H9 (cell line): ENCODE measurements around the gene MESD. TPM values are rescaled to one million over a fixed set of nuclear protein-coding genes. Genes with fewer than 3 reads are reported as not detected.

Experiments used
- DNase-seq: peaks from one replicate; pipeline ENCODE4 v3.0.0-alpha.2; 2017
- H2AFZ ChIP-seq: one replicate; pipeline ENCODE4 v1.6.1; 2013; ENCODE audit warnings: mild to moderate bottlenecking, low read length, control low read depth, moderate library complexity
- H2AK5ac ChIP-seq: 2 replicates; pipeline ENCODE4 v1.6.1; 2013; ENCODE audit warnings: low read length, control low read depth, mixed read lengths; ENCODE audit not compliant: insufficient read length
- H2BK120ac ChIP-seq: one replicate; pipeline ENCODE4 v1.6.1; 2013; ENCODE audit warnings: low read depth, mild to moderate bottlenecking, low read length, control low read depth, inconsistent platforms; ENCODE audit not compliant: poor library complexity, severe bottlenecking
- H2BK12ac ChIP-seq: 2 replicates; pipeline ENCODE4 v1.6.1; 2013; ENCODE audit warnings: low read length, control low read depth, mixed read lengths, low read depth; ENCODE audit not compliant: insufficient read length
- H2BK15ac ChIP-seq: 2 replicates; pipeline ENCODE4 v1.6.1; 2013; ENCODE audit warnings: low read depth, low read length, control low read depth
- H2BK20ac ChIP-seq: one replicate; pipeline ENCODE4 v1.6.1; 2013; ENCODE audit warnings: low read depth, mild to moderate bottlenecking, low read length, control low read depth, inconsistent platforms; ENCODE audit not compliant: poor library complexity, severe bottlenecking
- H2BK5ac ChIP-seq: 2 replicates; pipeline ENCODE4 v1.6.1; 2013; ENCODE audit warnings: low read length, control low read depth, mixed read lengths; ENCODE audit not compliant: insufficient read length
- H3K14ac ChIP-seq: 2 replicates; pipeline ENCODE4 v1.6.1; 2013; ENCODE audit warnings: low read length, control low read depth; ENCODE audit not compliant: insufficient read depth
- H3K18ac ChIP-seq: 2 replicates; pipeline ENCODE4 v1.6.1; 2013; ENCODE audit warnings: low read depth, mild to moderate bottlenecking, mixed read lengths, low read length, control low read depth; ENCODE audit not compliant: insufficient read length
- H3K23ac ChIP-seq: 2 replicates; pipeline ENCODE4 v1.6.1; 2013; ENCODE audit warnings: low read length, control low read depth, mixed read lengths, low read depth; ENCODE audit not compliant: insufficient read length
- H3K23me2 ChIP-seq: 2 replicates; pipeline ENCODE4 v1.6.1; 2013; ENCODE audit warnings: low read depth, mild to moderate bottlenecking, mixed read lengths, low read length, control low read depth; ENCODE audit not compliant: insufficient read length, poor library complexity, severe bottlenecking
- H3K27ac ChIP-seq: 2 replicates; pipeline ENCODE4 v1.5.1; 2013; ENCODE audit warnings: low read length, control low read depth, mixed read lengths, low read depth; ENCODE audit not compliant: insufficient read length
- H3K27me3 ChIP-seq: 2 replicates; pipeline ENCODE4 v1.6.1; 2013; ENCODE audit warnings: low read length, control low read depth, inconsistent platforms; ENCODE audit not compliant: insufficient read depth
- H3K4ac ChIP-seq: 2 replicates; pipeline ENCODE4 v1.6.1; 2013; ENCODE audit warnings: low read depth, mild to moderate bottlenecking, control low read depth, inconsistent platforms, low read length, moderate library complexity
- H3K4me1 ChIP-seq: 2 replicates; pipeline ENCODE4 v1.6.1; 2013; ENCODE audit warnings: low read length, control low read depth, inconsistent platforms; ENCODE audit not compliant: insufficient read depth
- H3K4me2 ChIP-seq: 2 replicates; pipeline ENCODE4 v1.6.1; 2013; ENCODE audit warnings: low read length, control low read depth, mixed read lengths; ENCODE audit not compliant: insufficient read length, insufficient read depth
- H3K56ac ChIP-seq: 2 replicates; pipeline ENCODE4 v1.6.1; 2013; ENCODE audit warnings: low read depth, mild to moderate bottlenecking, mixed read lengths, low read length, control low read depth; ENCODE audit not compliant: insufficient read length
- H3K79me1 ChIP-seq: 2 replicates; pipeline ENCODE4 v1.6.1; 2013; ENCODE audit warnings: low read depth, mild to moderate bottlenecking, moderate library complexity, low read length, control low read depth, inconsistent platforms; ENCODE audit not compliant: insufficient read depth, poor library complexity, severe bottlenecking
- H3K79me2 ChIP-seq: 2 replicates; pipeline ENCODE4 v1.6.1; 2013; ENCODE audit warnings: low read length, control low read depth, inconsistent platforms; ENCODE audit not compliant: insufficient read depth
- H3K9ac ChIP-seq: 2 replicates; pipeline ENCODE4 v1.6.1; 2013; ENCODE audit warnings: low read length, control low read depth, mixed read lengths; ENCODE audit not compliant: insufficient read length; ENCODE audit errors: extremely low read depth
- H3K9me3 ChIP-seq: one replicate; pipeline ENCODE4 v1.6.1; 2013; ENCODE audit warnings: low read depth, low read length, inconsistent platforms; ENCODE audit not compliant: control insufficient read depth
- H3T11ph ChIP-seq: one replicate; pipeline ENCODE4 v1.6.1; 2013; ENCODE audit warnings: mild to moderate bottlenecking, low read length, control low read depth, inconsistent platforms
- H4K20me1 ChIP-seq: one replicate; pipeline ENCODE4 v1.6.1; 2013; ENCODE audit not compliant: control insufficient read depth, insufficient read length, insufficient read depth
- H4K5ac ChIP-seq: 2 replicates; pipeline ENCODE4 v1.6.1; 2013; ENCODE audit warnings: low read depth, mild to moderate bottlenecking, mixed read lengths, low read length, control low read depth; ENCODE audit not compliant: insufficient read length
- H4K8ac ChIP-seq: replicated peaks from 2 replicates; pipeline ENCODE4 v1.6.1; 2013; ENCODE audit warnings: low read length, control low read depth, mixed read lengths, low read depth; ENCODE audit not compliant: insufficient read length
- H4K91ac ChIP-seq: 2 replicates; pipeline ENCODE4 v1.6.1; 2013; ENCODE audit warnings: low read depth, mild to moderate bottlenecking, moderate library complexity, mixed read lengths, low read length, control low read depth; ENCODE audit not compliant: insufficient read length
- H3K27ac Mint-ChIP-seq, 3 experiments: 2 replicates in 2 of 3; 3 replicates in 1 of 3; pipeline ENCODE4 v1.8.0; 2020 to 2021; ENCODE audit warnings: mixed read lengths in 3 of 3, mild to moderate bottlenecking in 1 of 3, moderate library complexity in 1 of 3
- H3K27me3 Mint-ChIP-seq: 2 replicates; pipeline ENCODE4 v1.8.0; 2021; ENCODE audit warnings: low read depth, mild to moderate bottlenecking, moderate library complexity, mixed read lengths
- H3K36me3 Mint-ChIP-seq, 3 experiments: 2 replicates in 2 of 3; 3 replicates in 1 of 3; pipeline ENCODE4 v1.8.0; 2020 to 2021; ENCODE audit warnings: low read depth in 3 of 3, mixed read lengths in 3 of 3; ENCODE audit not compliant: insufficient read depth in 1 of 3
- H3K4me1 Mint-ChIP-seq, 2 experiments: 2 replicates each; pipeline ENCODE4 v1.8.0; 2020; ENCODE audit warnings: mixed read lengths in 2 of 2
- H3K4me3 Mint-ChIP-seq, 2 experiments: 2 replicates in 1 of 2; 3 replicates in 1 of 2; pipeline ENCODE4 v1.8.0; 2020 to 2021; ENCODE audit warnings: mild to moderate bottlenecking in 2 of 2, mixed read lengths in 2 of 2, moderate library complexity in 1 of 2
- H3K9me3 Mint-ChIP-seq, 2 experiments: 2 replicates in 1 of 2; 3 replicates in 1 of 2; pipeline ENCODE4 v1.8.0; 2020; ENCODE audit warnings: mild to moderate bottlenecking in 2 of 2, mixed read lengths in 2 of 2, moderate library complexity in 1 of 2
- WGBS: extraction: QIAGEN DNeasy Blood & Tissue Kit; methylation state at CpG from one replicate; pipeline ENCODE4 v1.1.7; 2013; ENCODE audit warnings: missing lambda C conversion rate, low lambda C conversion rate, mixed read lengths; ENCODE audit not compliant: insufficient read length; ENCODE audit errors: extremely low coverage; 5-methylcytosine and 5-hydroxymethylcytosine counted together
- total RNA-seq: library from RNA; stranded (reverse); gene quantifications from 2 replicates; pipeline ENCODE4 v1.2.1, GENCODE V29; 2021
- TF ChIP-seq, protein P1 (sequence below): fragments of 200-600 bp; sonication (generic); conservative IDR thresholded peaks from 3 replicates; pipeline ENCODE4 v1.8.0; 2021; ENCODE audit warnings: antibody characterized with exemption, mild to moderate bottlenecking

The MESD gene
- total RNA-seq, 1 experiment from 2014 or later, result 29.1 TPM

DNA sequence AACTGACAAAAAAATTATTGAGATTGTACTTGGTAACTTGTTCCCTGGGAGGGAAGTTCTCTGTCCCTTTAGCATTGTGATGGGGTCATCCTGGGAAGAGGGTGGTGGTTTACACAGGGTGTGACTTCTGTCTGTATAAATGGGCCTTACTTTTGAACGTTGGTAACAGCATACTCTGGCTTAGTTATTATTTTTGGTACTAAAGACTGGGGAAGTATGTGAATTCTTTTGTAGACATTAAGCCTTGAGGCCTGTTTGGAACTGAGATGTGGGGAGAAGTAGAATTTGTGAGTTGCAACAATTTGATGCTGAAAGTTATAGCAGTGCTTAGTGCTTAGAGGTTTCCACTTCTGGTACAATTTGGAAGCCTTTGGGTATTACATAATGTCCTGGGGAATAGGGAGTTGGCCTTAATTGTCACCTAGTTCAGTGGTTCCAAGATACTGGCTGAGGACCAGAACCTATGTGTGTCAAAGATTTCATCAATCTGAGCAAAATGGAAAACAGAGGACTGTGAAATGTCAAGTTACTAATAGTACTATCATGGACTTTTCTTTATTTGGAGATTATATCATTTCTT lies 27.0 kb upstream of the MESD start:
- no peak overlapping the region for H4K5ac ChIP-seq
- no peaks in the 10 kb centered on the region for H3K79me1 ChIP-seq
- H3K79me2 ChIP-seq, result no peaks in the 10 kb centered on the region
- no peaks in the 10 kb centered on the region for H3K27me3 ChIP-seq
- no peak overlapping the region for H3K4ac ChIP-seq
- H2BK12ac ChIP-seq, result no peak overlapping the region
- DNase-seq, result no peak
- H3K56ac ChIP-seq, result no peak overlapping the region
- H2BK20ac ChIP-seq, result no peak overlapping the region
- no peak overlapping the region for H2AK5ac ChIP-seq
- H2BK15ac ChIP-seq, result no peak overlapping the region
- no peaks in the 10 kb centered on the region for H3K9me3 Mint-ChIP-seq
- H2AFZ ChIP-seq, result no peak overlapping the region
- no peak overlapping the region for H4K91ac ChIP-seq
- H4K20me1 ChIP-seq, result no peaks in the 10 kb centered on the region
- no peak overlapping the region for H3K9ac ChIP-seq
- no peaks in the 10 kb centered on the region; a peak in 2 of 7 replicates for H3K36me3 Mint-ChIP-seq
- no peaks in the 10 kb centered on the region; the same call in 1 of the 2 replicates for H3K27me3 Mint-ChIP-seq
- H4K8ac ChIP-seq, result no peak overlapping the region
- no peak overlapping the region for H3K14ac ChIP-seq
- H3K4me1 ChIP-seq, result no peaks in the 10 kb centered on the region
- H3K4me3 Mint-ChIP-seq, result no peak overlapping the region
- H2BK5ac ChIP-seq, result no peak overlapping the region
- H3K23ac ChIP-seq, result no peak overlapping the region
- TF ChIP-seq, protein P1, sequence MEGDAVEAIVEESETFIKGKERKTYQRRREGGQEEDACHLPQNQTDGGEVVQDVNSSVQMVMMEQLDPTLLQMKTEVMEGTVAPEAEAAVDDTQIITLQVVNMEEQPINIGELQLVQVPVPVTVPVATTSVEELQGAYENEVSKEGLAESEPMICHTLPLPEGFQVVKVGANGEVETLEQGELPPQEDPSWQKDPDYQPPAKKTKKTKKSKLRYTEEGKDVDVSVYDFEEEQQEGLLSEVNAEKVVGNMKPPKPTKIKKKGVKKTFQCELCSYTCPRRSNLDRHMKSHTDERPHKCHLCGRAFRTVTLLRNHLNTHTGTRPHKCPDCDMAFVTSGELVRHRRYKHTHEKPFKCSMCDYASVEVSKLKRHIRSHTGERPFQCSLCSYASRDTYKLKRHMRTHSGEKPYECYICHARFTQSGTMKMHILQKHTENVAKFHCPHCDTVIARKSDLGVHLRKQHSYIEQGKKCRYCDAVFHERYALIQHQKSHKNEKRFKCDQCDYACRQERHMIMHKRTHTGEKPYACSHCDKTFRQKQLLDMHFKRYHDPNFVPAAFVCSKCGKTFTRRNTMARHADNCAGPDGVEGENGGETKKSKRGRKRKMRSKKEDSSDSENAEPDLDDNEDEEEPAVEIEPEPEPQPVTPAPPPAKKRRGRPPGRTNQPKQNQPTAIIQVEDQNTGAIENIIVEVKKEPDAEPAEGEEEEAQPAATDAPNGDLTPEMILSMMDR, result no peak
- H2BK120ac ChIP-seq, result no peak overlapping the region
- peaks cover 0 to 7% of the 10 kb centered on the region in 2 experiments; a peak in 2 of 4 replicates for H3K4me1 Mint-ChIP-seq
- no peak overlapping the region for H3K27ac ChIP-seq
- H3K4me2 ChIP-seq, result no peak overlapping the region
- H3T11ph ChIP-seq, result no peak overlapping the region
- H3K9me3 ChIP-seq, result no peaks in the 10 kb centered on the region
- no peak overlapping the region for H3K27ac Mint-ChIP-seq
- no CpG with 5 or more reads among the region's 1 CpG for WGBS
- H3K18ac ChIP-seq, result no peak overlapping the region
- H3K23me2 ChIP-seq, result no peaks in the 10 kb centered on the region
